Stimulated activated CD4-positive, alpha-beta T cell treated with anti-CD3 and anti-CD28 coated beads, Interleukin-4, amount 100 ng/mL, for 4 hours (primary cell): ENCODE measurements around the gene IMMT.
"Not testable (repeated sequence)": the region's sequence is repeated elsewhere in the genome, so short reads cannot be mapped to it uniquely, and the experiment has no call there.

Source experiments
- DNase-seq, 2 experiments: peaks; one replicate each; pipeline ENCODE4 v3.0.0-alpha.2; 2020

IMMT gene

DNA sequence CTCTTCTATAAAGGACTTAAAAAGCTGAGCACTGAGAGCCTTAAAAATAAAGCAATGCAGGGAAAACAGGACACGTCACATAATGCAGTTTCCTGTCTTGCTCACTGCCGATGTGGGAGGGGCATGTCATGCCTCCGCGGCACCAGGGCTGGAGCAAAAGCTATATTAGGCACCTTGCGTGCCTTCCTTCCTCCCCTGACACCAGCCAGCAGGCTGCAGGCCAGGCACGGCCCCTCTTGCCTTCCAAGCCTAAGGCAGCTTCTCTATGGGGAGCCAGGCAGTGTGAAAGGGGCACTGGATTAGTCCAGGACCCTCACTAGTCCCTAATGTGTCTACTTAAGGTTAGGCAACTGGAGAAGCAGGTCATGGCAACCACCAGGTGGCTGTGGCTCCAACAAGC, 30.3 kb upstream of the IMMT start:
- DNase-seq: peak; percentile 39 to 66

DNA sequence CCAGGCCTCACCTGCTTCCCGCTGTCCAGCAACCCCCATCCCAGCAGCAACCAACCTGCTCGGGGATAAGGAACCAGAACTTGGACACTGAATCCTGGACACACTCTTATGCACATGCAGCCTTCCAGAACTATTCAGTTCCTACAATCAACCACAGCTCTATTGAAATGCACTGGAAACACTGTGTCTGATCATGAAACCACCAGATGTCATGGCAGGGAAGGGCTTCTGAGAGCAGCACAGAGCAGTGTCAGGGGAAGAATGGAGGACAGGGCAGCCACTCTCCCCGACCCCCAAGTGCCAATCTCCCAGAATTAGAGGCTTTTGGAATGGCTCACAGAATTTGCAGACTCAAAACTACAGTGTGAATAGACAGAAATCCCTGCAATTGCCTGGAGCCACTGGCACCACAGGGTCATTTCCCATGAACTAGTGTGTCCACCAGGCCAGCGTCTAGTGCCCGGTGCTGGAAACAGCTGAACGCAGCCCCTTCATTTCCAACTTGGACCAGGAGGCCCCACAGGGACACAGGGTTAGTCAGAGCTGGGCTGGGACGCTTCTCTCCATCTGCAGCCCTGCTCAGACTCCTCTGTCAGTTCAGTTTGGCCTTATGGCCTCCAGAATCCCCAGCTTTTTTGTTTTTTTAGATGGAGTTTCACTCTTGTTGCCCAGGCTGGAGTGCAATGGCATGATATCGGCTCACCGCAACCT, 29.5 kb upstream of the IMMT start:
- DNase-seq: no peak

DNA sequence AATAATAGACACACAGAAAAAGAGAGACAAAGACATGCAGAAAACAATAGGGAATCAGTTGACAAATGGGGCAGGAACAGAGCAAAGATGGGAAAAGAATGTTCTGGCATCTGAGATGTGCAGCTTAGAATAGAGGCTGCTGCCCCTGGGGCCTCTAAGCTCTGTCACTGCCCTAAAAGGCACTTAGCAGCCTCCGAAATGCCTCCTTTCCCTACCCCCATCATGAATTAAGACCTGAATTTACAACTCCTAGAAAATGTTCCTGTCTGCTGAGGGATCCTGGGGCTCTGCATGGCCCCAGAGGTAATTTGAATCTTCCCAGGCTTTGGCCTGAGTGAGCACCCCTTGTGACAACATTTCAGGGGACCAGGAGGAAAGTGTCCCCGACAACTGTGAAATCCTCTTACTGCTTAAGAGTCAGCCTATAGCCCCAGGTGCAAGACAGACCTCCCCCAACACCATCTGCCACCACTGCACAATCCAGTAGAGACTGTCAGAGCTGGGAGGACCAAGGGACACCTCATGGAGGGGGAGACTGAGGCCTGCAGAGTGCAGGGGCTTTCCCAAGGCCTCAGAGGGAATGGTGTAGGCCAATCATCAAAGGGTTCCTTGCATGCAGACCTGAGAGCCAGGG, 28.8 kb upstream of the IMMT start:
- no peak for DNase-seq

DNA sequence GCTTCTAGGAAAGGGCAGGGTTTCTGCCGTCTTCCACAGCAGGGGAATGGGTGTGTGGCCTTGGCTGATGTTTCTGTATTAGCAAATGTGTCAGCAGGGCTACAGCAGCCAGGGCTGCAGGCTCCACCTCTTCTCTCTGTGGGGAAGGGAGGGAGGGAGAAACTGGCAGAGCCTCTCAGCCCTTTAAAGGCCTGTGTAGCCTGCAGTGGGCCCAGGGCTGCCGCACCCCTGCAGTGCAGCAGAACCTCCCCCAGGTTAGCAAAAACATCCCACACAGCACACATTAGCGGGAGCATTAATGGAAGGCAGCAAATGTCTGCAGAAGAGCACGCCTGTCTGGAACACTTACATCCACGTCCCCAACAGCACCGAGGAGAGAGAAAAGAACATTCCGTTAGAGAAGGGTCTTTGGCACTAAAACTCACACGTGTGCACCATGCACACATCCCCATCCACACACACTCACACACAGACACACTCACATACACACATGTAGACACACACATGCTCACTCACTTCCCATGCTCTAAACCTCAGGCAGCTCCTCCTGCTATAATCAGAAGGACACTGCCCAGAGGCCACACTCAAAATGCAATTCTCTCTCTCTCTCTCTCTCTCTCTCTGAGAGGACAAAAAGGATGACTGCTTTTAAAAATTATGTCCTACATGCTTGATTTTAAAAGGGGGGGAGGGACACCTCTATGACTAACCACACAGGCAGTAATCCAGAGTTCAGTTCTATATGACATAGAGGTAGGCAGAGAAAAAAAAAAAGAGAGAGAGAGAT, 28.1 kb upstream of the IMMT start:
- no peak for DNase-seq

DNA sequence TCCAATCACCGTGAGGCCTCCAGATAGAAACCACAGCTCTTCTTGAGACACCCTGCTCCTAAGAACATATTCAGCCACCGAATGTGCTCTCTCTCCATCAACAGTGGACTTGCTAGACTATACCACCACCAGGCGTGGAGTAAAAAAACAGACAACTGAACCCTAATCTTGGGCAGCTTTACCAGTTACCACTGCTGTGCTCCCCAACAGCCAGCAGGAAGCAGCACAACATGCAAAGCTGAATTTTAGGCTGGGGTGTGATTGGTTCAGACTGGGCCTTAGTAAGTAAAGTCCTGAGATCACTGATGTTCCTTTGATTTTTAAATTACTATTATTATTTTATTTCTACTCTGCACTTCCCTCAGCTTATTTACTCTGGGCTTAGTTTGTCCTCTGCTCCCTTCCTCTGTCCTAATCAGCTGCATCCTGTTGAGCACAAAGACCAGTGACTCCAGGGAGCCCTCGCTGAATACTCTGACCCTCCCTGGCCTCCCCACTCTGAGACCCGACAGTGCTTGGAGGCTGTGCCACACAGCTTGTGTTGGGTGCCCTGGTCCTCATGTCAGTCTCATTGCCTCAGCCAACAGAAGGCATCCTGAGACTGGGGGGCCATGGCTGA, 25.9 kb upstream of the IMMT start:
- peak; percentile 44 to 52 for DNase-seq

DNA sequence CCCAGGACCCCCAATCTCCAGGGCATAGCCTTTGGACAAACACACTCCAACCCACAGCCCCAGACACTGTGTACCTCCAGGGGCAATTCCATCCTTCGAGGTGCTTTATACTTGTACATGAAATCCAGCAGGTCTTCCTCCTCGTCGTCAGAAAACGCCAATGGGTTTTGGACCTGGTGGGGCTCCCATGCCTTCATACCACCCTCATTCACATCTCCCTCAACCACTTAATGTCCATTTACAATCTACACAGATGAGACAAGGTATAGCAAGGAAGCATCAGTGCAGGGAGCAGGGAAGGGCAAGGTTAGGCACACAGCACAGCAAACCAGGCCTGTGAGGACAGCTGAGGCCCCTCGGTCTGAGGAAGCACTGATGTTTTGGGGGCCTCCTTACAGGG, 24.6 kb upstream of the IMMT start:
- DNase-seq: no peak

DNA sequence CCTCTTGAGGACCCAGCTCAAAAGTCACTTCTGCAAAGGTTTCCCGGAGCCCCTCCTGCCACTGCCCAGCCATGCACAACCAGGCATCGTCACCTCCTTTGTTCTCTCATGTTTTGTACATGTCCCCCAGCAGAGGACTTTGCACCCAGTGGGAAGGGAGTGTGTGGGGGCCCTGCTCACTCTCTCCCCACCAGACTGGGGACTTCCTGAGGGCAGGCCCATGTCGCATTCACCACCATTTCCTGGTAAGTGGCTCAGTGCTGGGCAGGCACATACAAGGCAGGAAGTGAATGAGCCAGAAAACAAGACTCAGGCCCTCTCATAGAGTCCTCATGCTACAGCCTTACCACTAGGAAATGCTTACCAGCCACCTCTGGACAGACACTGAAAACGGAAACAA, 22.9 kb upstream of the IMMT start:
- no peak for DNase-seq

DNA sequence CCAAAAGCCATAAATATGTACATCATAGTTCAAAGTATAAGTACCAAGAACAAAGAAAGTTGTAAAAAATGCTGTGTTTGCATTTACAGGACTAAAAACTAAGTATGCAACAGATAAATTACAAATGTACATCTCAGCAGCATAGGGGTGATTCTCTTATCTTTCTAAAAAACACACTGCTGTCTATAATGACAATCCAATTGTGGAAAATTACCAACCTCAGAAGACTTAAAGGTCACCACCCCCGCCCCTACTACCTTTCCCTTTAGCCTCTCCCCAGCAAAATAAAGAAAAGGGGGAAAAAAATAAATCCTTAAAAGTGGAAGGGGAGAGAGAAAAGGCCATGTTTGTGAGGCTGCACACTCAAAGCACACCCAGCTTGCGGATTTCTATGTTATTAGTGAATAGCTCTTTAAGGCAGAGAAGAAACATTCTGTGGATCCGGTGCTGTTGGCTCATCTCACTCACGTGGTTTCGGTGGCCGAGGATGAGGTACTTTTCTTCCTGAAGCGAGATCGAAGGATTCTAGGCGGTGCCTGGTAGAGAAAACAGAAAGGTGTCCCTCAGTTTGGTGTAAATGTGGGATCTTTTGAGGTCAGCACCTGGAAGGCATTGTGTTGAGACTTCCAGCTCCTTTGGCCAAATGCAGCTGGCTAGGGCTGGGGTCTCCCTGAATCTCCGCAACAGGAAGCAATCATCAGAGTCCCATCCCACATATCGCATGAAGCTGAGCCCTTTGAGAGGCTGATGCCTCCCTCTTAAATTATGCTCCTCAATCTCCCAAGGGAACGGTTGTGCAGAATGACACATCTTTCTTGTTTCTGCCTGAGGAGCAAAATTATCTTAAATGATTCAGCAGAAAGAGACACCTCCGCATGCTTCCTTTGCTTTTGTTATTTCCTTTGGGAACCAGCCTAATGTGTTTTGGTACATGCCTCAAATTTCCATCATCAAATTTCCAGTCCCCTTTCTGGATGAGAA, 21.6 kb upstream of the IMMT start:
- no peak for DNase-seq

DNA sequence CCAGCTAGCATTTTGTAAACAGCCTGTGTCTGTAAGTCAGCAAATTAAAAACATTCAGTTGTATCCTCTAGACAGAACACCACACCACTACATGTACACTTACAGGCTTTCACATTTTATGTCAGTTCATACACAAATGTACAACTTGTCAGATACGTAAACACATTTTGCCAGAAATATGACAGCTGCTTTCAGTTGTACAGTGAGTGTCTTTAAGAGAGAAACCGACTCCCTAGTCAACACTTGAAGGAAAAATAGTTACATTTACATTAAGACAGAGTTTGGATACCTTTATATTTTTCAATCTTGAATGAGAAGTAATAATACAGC, 19.2 kb upstream of the IMMT start:
- DNase-seq: no peak

DNA sequence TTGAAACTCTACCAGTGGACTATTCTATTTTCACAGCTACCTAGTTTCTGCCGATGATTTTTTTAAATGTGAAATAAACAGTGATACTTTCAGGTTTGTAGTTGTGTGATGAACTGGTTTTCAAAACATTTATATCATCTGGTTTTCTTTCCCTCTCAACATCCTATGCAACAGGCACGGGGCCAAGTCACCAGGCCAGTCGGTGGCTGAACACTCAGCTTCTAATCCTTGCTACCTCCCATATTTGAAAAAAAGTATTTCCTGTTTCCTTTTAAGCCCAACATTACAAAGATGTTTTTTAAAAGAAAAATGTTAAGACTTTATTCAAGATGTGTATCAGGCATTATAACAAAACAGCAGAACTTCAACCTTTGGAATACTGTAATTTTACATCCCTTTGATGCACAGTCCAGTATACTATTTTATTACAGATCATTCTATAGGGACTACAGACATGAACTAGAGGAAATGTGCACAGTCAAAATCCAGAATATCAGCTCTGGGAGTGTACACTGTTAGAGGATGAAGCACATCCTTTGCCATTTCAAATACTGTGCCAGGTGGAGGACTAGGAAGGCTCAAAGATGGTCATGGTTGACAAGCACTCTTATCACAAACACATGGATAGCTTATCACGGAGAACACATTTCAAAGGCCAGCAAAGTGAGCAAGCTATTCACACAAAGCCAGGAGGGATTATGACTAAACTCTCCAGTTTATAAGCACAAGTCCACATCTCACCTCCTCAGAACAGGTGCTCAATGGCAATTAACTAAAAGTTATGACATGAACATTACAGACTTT, 18.6 kb upstream of the IMMT start:
- no peak for DNase-seq

DNA sequence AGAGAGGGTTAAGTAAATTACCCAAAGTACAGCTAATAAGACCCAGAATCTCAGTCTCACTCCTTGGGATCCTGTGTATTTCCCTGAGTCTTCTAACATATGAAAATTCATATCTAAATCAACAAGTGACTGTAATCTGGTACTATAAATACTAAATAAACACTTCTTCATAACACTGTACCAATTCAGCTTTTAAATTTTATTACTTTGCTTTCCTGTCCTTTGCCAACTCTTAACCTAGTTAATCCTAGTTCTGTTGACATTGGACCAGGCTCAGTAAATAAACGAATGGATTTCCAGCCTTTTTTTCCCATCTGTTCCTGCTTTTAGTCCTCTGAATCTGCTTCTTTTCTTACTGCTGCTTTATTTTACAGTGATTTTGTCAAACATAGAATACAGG, 17.8 kb upstream of the IMMT start:
- DNase-seq: no peak

DNA sequence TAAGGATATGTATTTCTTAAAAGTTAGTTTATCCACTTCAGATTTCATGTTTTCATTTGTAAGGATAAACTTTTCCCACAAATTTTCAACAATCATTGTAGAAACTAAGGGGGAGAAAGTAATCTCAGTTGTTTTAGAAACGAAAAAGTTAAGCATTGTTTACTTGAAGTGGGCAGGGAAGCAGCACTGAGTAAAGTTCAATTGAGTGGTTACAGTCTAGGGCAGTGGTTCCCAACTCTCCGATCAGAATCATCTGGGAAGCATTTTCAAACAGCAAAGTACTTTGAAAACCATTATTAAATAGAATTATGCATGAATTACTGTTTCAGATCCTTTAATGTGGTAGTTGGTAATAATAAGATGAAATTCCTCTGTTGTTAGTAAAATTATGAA, 16.5 kb upstream of the IMMT start:
- DNase-seq: no peak

DNA sequence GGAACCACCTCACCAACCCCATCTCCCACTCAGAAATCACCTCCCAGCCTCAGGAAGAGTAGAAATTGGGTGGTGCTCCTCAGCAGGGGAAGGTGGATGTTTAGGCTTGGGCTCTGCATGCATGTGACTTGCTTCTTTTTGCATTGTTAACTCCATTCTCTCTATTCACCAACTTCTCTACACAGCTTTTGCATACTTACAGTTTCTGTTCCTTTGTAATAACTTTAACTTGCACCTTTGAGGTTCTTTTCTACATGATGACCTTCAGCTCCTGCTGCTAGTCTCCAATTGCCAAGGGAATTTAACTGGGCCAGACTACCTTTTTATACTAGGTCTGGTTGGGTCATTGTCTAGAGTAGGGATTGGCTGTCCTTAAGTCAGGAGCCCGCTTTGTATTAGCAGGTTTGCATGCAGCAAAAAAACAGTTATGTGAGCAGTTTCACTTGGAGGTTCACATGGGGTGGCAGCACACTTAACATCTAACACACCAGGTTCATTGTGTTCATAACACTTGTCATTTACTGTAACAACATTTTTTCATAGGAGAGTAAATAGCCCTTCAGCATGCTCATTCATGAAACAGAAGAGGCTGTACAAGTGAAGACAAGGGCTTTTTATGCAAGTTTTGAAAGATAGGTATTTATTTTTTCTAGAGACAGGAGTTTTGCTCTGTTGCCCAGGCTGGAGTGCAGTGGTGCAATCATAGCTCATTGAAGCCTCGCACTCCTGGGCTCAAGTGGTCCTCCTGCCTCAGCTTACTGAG, 16.0 kb upstream of the IMMT start:
- no peak for DNase-seq

DNA sequence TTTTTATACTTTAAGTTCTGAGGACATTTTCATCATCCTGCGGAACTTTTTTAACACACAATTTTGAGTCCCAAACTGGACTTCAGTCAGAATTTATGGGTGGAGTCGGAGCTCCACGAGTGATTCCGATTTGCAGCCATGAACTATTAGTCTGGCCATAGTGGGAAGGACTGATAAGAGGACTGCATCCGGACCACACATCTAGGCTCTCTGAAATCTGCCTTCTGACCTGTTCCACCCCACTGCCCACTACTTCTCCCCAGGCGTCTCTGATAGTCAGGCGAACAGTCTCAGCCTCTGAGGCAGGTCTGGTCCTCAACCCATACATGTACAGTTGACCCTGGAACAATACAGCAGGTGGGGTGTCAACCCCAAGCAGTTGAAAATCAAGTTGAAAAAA, 9.2 kb upstream of the IMMT start:
- DNase-seq: no peak

DNA sequence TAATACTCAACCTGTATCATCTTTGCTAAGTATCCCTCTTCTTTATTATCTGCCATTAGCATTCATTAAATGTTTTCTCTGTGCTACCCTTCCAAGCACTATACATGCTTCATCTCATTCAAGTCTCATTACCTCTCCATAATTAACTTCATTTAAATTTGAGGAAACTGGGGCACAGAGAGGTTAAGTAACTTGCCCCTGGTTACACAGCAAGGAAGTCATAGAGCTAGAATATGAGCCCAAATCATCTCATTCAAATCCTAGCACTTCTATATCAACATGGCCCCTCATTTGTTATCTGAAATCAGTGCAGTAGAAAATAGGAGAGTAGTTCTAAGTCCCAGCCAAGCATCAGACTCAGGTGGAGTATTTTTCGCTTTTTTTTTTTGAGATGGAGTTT, 8.4 kb upstream of the IMMT start:
- DNase-seq: no peak

DNA sequence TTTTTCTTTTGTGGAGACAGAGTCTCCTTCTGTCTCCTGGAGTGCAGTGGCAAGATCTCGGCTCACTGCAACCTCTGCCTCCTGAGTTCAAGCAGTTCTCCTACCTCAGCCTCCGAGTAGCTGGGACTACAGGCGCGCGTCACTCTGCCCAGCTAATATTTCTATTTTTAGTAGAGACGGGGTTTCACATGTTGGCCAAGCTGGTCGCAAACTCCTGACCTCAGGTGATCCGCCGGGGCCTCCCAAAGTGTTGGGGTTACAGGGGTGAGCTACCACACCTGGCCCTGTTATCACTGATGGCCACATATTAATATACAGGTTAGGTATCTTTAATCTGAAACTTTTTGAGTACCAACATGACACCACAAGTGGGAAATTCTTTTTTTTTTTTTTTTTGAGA, 7.4 kb upstream of the IMMT start:
- DNase-seq: no peak

DNA sequence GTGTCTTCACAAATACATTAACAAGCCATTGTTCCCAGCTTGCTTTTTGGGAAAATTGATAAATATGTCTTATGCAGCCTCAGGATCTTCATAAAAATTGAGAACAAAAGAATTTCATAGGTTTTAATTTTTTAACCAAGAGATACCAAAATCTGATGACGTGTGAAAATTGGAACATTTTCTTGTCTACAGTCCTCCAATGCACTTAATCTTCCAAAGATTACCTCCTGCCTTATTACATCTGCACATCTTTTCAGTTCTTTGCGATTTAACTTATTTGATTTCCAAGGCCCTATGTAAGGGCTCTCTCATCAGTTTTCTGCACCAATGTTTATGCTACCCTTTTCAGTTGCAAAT, 7.1 kb upstream of the IMMT start:
- no peak for DNase-seq

DNA sequence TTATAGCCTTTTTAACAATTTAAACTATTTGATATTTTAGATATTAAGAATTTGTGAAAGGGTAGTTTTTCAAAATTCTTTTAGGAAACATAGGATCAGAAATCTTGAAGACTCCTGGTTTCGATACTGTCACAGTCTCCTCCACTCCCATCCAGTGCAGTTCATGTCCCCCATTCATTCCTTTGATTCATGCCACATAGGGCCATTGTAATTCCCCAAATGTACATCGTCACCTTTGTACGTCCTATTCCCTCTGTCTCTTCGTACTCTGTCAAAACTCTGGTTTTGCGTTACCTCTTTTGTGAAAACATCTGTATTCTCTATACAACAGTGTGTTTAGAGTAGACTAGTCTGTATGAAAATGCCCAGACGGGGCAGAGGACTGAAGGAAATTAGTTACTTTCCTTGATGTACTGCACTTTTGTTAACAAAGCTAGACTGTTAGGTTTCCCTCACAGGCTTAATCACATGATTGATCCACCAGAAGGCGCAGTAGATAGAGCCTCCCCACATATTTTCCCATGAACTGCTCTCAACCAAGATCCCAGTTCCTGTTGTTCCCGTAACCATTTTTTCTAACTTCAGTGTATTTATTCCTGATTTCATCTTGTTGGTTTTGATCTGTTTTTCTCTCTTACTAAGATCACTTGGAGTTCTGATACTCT, 6.5 kb upstream of the IMMT start:
- DNase-seq: no peak

DNA sequence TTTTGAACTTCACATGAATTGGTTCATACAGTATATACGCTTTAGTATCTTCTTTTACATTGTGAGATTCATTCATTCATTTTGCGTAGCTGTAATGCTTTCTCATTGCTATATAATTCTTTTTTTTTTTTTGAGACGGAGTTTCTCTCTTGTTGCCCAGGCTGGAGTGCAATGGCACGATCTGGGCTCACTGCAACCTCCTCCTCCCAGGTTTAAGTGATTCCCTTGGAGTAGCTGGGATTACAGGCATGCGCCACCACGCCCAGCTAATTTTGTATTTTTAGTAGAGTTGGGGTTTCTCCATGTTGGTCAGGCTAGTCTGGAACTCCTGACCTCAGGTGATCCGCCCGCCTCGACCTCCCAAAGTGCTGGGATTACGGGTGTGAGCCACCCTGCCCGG, 5.3 kb upstream of the IMMT start:
- not testable (repeated sequence) for DNase-seq

DNA sequence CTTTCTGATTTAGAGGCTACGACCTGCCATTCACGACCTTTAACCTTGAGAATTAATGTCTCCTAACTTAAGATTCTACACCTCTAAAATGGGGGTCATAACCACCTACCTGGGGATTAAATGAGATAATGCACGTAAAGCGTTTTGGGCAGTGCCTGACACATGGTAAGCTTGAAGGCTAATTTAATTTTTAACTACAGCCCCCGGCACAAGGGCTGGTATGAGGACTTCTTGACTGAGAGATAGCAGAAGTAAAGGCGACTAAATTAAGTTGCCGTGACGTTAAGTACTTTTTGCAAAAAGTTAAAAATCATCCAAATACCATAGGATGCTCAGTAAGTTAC, 4.5 kb upstream of the IMMT start:
- DNase-seq: no peak
